Measurements from ENCODE around the gene TERT.

The TERT gene

GRCh38 chr5:1207555-1207954 is 87.3 kb downstream of the TERT start:
- TF ChIP-seq CSDC2 (CRISPR knock-in tag; IDR thresholded peaks at IDR 0.05) = no peak
- no peak for TF ChIP-seq PATZ1 (CRISPR knock-in tag; IDR thresholded peaks at IDR 0.05; ENCODE audit: borderline replicate concordance)
- no peak for TF ChIP-seq ZFP3 (CRISPR knock-in tag; IDR thresholded peaks at IDR 0.05)
- no peak for TF ChIP-seq POU6F1 (CRISPR knock-in tag; IDR thresholded peaks at IDR 0.05; ENCODE audit: borderline replicate concordance, low read depth)
- TF ChIP-seq ZFP30 (CRISPR knock-in tag; IDR thresholded peaks at IDR 0.05) = no peak
- no peak for TF ChIP-seq OSR1 (CRISPR knock-in tag; IDR thresholded peaks at IDR 0.05)
- TF ChIP-seq CREB5 (CRISPR knock-in tag; IDR thresholded peaks at IDR 0.05; ENCODE audit: low read depth) = no peak
- no peak for TF ChIP-seq ISL1 (CRISPR knock-in tag; IDR thresholded peaks at IDR 0.05)
- TF ChIP-seq TSHZ2 (CRISPR knock-in tag; IDR thresholded peaks at IDR 0.05) = no peak
- no peak for TF ChIP-seq BACH2 (CRISPR knock-in tag; IDR thresholded peaks at IDR 0.05; ENCODE audit: borderline replicate concordance)
- no peak for TF ChIP-seq CSRNP3 (CRISPR knock-in tag; IDR thresholded peaks at IDR 0.05)
- no peak for TF ChIP-seq ZNF565 (CRISPR knock-in tag; conservative IDR thresholded peaks at IDR 0.05; ENCODE audit: low read depth)
- no peak for TF ChIP-seq GLIS3 (CRISPR knock-in tag; IDR thresholded peaks at IDR 0.05)
- ATAC-seq = no peak

- TF ChIP-seq RARB (CRISPR knock-in tag; IDR thresholded peaks at IDR 0.05) (no peak), PATZ1 (CRISPR knock-in tag; IDR thresholded peaks at IDR 0.05; ENCODE audit: borderline replicate concordance) (no peak), POU6F1 (CRISPR knock-in tag; IDR thresholded peaks at IDR 0.05; ENCODE audit: borderline replicate concordance, low read depth) (no peak), ISL1 (CRISPR knock-in tag; IDR thresholded peaks at IDR 0.05) (no peak), ZNF8 (CRISPR knock-in tag; IDR thresholded peaks at IDR 0.05) (no peak), OSR1 (CRISPR knock-in tag; IDR thresholded peaks at IDR 0.05) (no peak)
- no peak for ATAC-seq
Measured at GRCh38 chr5:1206521-1207412, 88.1 kb downstream of the TERT start.

Data from SK-N-SH treated with all-trans-retinoic acid at 6 μM for 48 hours (cell line).